Activated T-cell treated with anti-CD3 and anti-CD28 coated beads, Interleukin-2, amount 50 U/mL, for 72 hours (primary cell): ENCODE data around the gene SNX8. TPM values are rescaled to one million over a fixed set of nuclear protein-coding genes. Genes with fewer than 3 reads are reported as not detected.

ENCODE experiments used
- ATAC-seq, 2 donors: fragments of 150-1000 bp; cut with Tn5 transposase; replicated peaks in 1 of 2; 2 replicates each; pipeline ENCODE4 v1.10.0; 2021; ENCODE audit warnings: moderate library complexity in 2 of 2, mild to moderate bottlenecking in 1 of 2
- DNase-seq, 2 donors: peaks; one replicate each; pipeline ENCODE4 v3.0.0; 2021 to 2022; ENCODE audit warnings: mixed read lengths in 1 of 2
- H3K27ac Mint-ChIP-seq: one replicate; pipeline ENCODE4 v1.8.0; 2022; ENCODE audit warnings: mild to moderate bottlenecking, moderate library complexity, mixed read lengths
- H3K27me3 Mint-ChIP-seq: one replicate; pipeline ENCODE4 v1.8.0; 2022; ENCODE audit warnings: low read depth, mixed read lengths
- H3K36me3 Mint-ChIP-seq, 2 donors: one replicate each; pipeline ENCODE4 v1.8.0; 2022; ENCODE audit warnings: mixed read lengths in 2 of 2, mild to moderate bottlenecking in 1 of 2; ENCODE audit not compliant: insufficient read depth in 2 of 2
- H3K4me1 Mint-ChIP-seq: one replicate; pipeline ENCODE4 v1.8.0; 2022; ENCODE audit warnings: low read depth, mixed read lengths
- H3K4me3 Mint-ChIP-seq, 2 donors: one replicate each; pipeline ENCODE4 v1.8.0; 2022; ENCODE audit warnings: mild to moderate bottlenecking in 2 of 2, mixed read lengths in 2 of 2, moderate library complexity in 2 of 2
- H3K9me3 Mint-ChIP-seq, 2 donors: one replicate each; pipeline ENCODE4 v1.8.0; 2022; ENCODE audit warnings: mixed read lengths in 2 of 2
- total RNA-seq, 2 donors: library from RNA; stranded (reverse); gene quantifications; one replicate each; pipeline ENCODE4 v1.2.3, GENCODE V29; 2022

SNX8 gene
- total RNA-seq, 2 donors from 2014 or later, result 25.5 to 31.2 TPM

- no peaks in the 10 kb centered on the region for H3K4me1 Mint-ChIP-seq
- no peak overlapping the region for H3K27ac Mint-ChIP-seq
- no peak overlapping the region for H3K4me3 Mint-ChIP-seq
- peaks cover 0 to 6% of the 10 kb centered on the region in 2 donors for H3K36me3 Mint-ChIP-seq
- no peaks in the 10 kb centered on the region for H3K27me3 Mint-ChIP-seq
- no peak for ATAC-seq
- DNase-seq, result no peak
- no peaks in the 10 kb centered on the region for H3K9me3 Mint-ChIP-seq
Measured at GRCh38 chr7:2202901-2203765, 111.1 kb downstream of the SNX8 start.

GRCh38 chr7:2202361-2202761 is 111.9 kb downstream of the SNX8 start:
- Mint-ChIP-seq H3K36me3 (peaks cover 0 to 7% of the 10 kb centered on the region in 2 donors), H3K27me3 (no peaks in the 10 kb centered on the region), H3K4me3 (no peak overlapping the region), H3K4me1 (no peaks in the 10 kb centered on the region), H3K9me3 (no peaks in the 10 kb centered on the region), H3K27ac (no peak overlapping the region)
- ATAC-seq (no peak), DNase-seq (no peak)

Other genes starting within 250 kb of the SNX8 start
- 10 to 100 TPM; 51.2 to 63.8 TPM for gene MAD1L1, start 81.5 kb downstream of the SNX8 start, total RNA-seq
- 10 to 100 TPM; 31.7 to 39.9 TPM for gene MRM2, start 72.2 kb downstream of the SNX8 start, total RNA-seq
- 10 to 100 TPM; 63.6 to 79.3 TPM for gene NUDT1, start 72.2 kb downstream of the SNX8 start, total RNA-seq
- 100 to 1,000 TPM; 120 to 121 TPM for gene EIF3B, start 40.4 kb upstream of the SNX8 start, total RNA-seq
- gene CHST12, start 89.2 kb upstream of the SNX8 start, total RNA-seq, result 10 to 100 TPM in 1 of 2 donors, 1 to 10 TPM in 1; 5.1 to 10.6 TPM
- not detected for gene GRIFIN, start 162.0 kb upstream of the SNX8 start, total RNA-seq
- gene LFNG, start 205.3 kb upstream of the SNX8 start, total RNA-seq, result 10 to 100 TPM; 23.0 to 30.0 TPM
- gene BRAT1, start 241.1 kb upstream of the SNX8 start, total RNA-seq, result 10 to 100 TPM; 28.0 to 35.2 TPM
- gene IQCE, start 244.5 kb upstream of the SNX8 start, total RNA-seq, result 10 to 100 TPM; 11.8 to 12.2 TPM